ENCODE data around the gene NHSL2. TPM values are rescaled to one million over a fixed set of nuclear protein-coding genes. Genes with fewer than 3 reads are reported as not detected.

Gene NHSL2
- total RNA-seq, 1 donor from 2014 or later: 11.3 TPM

GRCh38 chrX:72083291-72083690, 172.6 kb downstream of the NHSL2 start:
- H3K4me1 Mint-ChIP-seq (ENCODE audit: unreplicated experiment): peaks cover 32% of the 10 kb centered on the region
- H3K4me3 Mint-ChIP-seq: no peak overlapping the region
- peak overlapping the region; percentile 68 for H3K27ac Mint-ChIP-seq
- no peak for DNase-seq (ENCODE audit: extremely low spot score, unreplicated experiment)
- H3K27me3 Mint-ChIP-seq: no peaks in the 10 kb centered on the region
- peaks cover 5% of the 10 kb centered on the region for H3K36me3 Mint-ChIP-seq
- TF ChIP-seq CTCF (conservative IDR thresholded peaks at IDR 0.05): no peak
- no peaks in the 10 kb centered on the region for H3K9me3 Mint-ChIP-seq

GRCh38 chrX:72084114-72084513, 173.5 kb downstream of the NHSL2 start:
- no peak for TF ChIP-seq CTCF (conservative IDR thresholded peaks at IDR 0.05)
- Mint-ChIP-seq H3K27me3 (no peaks in the 10 kb centered on the region), H3K4me1 (ENCODE audit: unreplicated experiment) (peaks cover 32% of the 10 kb centered on the region), H3K4me3 (no peak overlapping the region), H3K9me3 (no peaks in the 10 kb centered on the region), H3K36me3 (peaks cover 5% of the 10 kb centered on the region), H3K27ac (no peak overlapping the region)
- no peak for DNase-seq (ENCODE audit: extremely low spot score, unreplicated experiment)

GRCh38 chrX:72086995-72087394, 176.3 kb downstream of the NHSL2 start:
- Mint-ChIP-seq H3K36me3 (peaks cover 5% of the 10 kb centered on the region), H3K4me1 (ENCODE audit: unreplicated experiment) (peaks cover 17% of the 10 kb centered on the region), H3K9me3 (no peaks in the 10 kb centered on the region), H3K27ac (no peak overlapping the region), H3K27me3 (no peaks in the 10 kb centered on the region), H3K4me3 (no peak overlapping the region)
- no peak for DNase-seq (ENCODE audit: extremely low spot score, unreplicated experiment)
- no peak for TF ChIP-seq CTCF (conservative IDR thresholded peaks at IDR 0.05)

GRCh38 chrX:72088761-72089160, 178.1 kb downstream of the NHSL2 start:
- H3K27ac Mint-ChIP-seq: no peak overlapping the region
- H3K27me3 Mint-ChIP-seq: no peaks in the 10 kb centered on the region
- no peak overlapping the region for H3K4me3 Mint-ChIP-seq
- DNase-seq (ENCODE audit: extremely low spot score, unreplicated experiment): no peak
- no peak for TF ChIP-seq CTCF (conservative IDR thresholded peaks at IDR 0.05)
- H3K36me3 Mint-ChIP-seq: peaks cover 5% of the 10 kb centered on the region
- no peaks in the 10 kb centered on the region for H3K9me3 Mint-ChIP-seq
- H3K4me1 Mint-ChIP-seq (ENCODE audit: unreplicated experiment): peaks cover 11% of the 10 kb centered on the region

GRCh38 chrX:72089254-72089653, 178.6 kb downstream of the NHSL2 start:
- Mint-ChIP-seq H3K27me3 (no peaks in the 10 kb centered on the region), H3K4me3 (no peak overlapping the region), H3K9me3 (no peaks in the 10 kb centered on the region), H3K27ac (no peak overlapping the region), H3K36me3 (peaks cover 5% of the 10 kb centered on the region), H3K4me1 (ENCODE audit: unreplicated experiment) (peaks cover 11% of the 10 kb centered on the region)
- DNase-seq (ENCODE audit: extremely low spot score, unreplicated experiment): no peak
- TF ChIP-seq CTCF (conservative IDR thresholded peaks at IDR 0.05): no peak

- Mint-ChIP-seq H3K9me3 (peaks cover 4% of the 10 kb centered on the region), H3K36me3 (no peaks in the 10 kb centered on the region), H3K27ac (no peak overlapping the region), H3K4me1 (ENCODE audit: unreplicated experiment) (peaks cover 7% of the 10 kb centered on the region), H3K27me3 (no peaks in the 10 kb centered on the region), H3K4me3 (no peak overlapping the region)
- no peak for DNase-seq (ENCODE audit: extremely low spot score, unreplicated experiment)
- no peak for TF ChIP-seq CTCF (conservative IDR thresholded peaks at IDR 0.05)
Measured at GRCh38 chrX:72094894-72095293, 184.2 kb downstream of the NHSL2 start.
